OCI-LY3 (cell line): Measurements from ENCODE around the gene MAMDC4.

Source experiments
- EZH2phosphoT487 ChIP-seq: fragments of 200-600 bp; shearing (Covaris generic); IDR thresholded peaks from 2 replicates; pipeline ENCODE4 v1.6.1; 2018; ENCODE audit warnings: antibody characterized with exemption, mixed run types, low read depth
- TF ChIP-seq, protein P1 (sequence below): fragments of 200-600, 300-600 bp; sonication (generic); IDR thresholded peaks from 2 replicates; pipeline ENCODE4 v1.5.1; 2014; ENCODE audit warnings: antibody characterized with exemption, low read length, low read depth

DNA sequence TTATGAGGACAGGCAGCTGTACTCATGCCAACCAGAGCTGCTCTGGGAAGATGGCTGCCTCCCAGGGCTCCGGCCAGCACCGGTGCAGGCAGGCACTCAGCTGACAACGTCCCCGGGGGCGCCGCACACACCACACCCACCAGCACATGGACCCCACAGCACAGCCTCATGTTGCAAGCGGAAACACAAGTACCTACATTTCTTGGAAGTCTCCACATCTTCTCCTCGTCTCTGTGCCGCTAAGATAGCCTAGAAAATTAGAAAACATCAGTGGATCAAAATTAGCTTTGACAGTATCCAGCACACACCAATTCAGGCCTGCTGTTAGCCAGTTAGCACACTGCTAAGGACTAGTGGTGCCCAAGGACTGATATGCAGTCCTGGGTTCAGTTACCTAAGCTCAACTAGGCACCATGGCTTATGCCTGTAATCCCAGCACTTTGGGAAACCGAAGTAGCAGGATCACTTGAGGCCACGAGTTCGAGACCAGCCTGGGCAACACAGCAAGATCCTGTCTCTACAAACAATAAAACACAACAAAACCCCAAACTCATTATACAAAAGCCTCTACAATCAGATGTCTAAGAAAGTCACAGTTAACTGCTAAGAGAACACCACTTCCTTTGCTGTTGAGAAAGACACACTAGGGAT lies 11.6 kb downstream of the MAMDC4 start:
- TF ChIP-seq, protein P1, sequence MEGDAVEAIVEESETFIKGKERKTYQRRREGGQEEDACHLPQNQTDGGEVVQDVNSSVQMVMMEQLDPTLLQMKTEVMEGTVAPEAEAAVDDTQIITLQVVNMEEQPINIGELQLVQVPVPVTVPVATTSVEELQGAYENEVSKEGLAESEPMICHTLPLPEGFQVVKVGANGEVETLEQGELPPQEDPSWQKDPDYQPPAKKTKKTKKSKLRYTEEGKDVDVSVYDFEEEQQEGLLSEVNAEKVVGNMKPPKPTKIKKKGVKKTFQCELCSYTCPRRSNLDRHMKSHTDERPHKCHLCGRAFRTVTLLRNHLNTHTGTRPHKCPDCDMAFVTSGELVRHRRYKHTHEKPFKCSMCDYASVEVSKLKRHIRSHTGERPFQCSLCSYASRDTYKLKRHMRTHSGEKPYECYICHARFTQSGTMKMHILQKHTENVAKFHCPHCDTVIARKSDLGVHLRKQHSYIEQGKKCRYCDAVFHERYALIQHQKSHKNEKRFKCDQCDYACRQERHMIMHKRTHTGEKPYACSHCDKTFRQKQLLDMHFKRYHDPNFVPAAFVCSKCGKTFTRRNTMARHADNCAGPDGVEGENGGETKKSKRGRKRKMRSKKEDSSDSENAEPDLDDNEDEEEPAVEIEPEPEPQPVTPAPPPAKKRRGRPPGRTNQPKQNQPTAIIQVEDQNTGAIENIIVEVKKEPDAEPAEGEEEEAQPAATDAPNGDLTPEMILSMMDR = no peak
- TF ChIP-seq EZH2phosphoT487 = no peak
